Sigmoid colon (tissue), 4 donors: ENCODE results near the gene P2RX3.

Experiments
- CTCF ChIP-seq, 4 experiments: fragments of 450-650 bp in 3 of 4; fragments of 200-600 bp in 1 of 4; IDR thresholded peaks; one replicate each; pipeline ENCODE4 v1.5.1; 2016 to 2019; ENCODE audit warnings: antibody characterized with exemption in 4 of 4, mild to moderate bottlenecking in 3 of 4, moderate library complexity in 2 of 4
- POLR2AphosphoS5 ChIP-seq, 4 donors: sonication (generic); formaldehyde crosslinking; IDR thresholded peaks; one replicate each; pipeline ENCODE4 v1.6.1; 2017; ENCODE audit warnings: antibody characterized with exemption in 4 of 4

- no peak for TF ChIP-seq CTCF (IDR thresholded peaks at IDR 0.05)
- no peak for TF ChIP-seq POLR2AphosphoS5 (IDR thresholded peaks at IDR 0.05)
Observed at GRCh38 chr11:57313071-57313787, 24.9 kb upstream of the P2RX3 start.
